AG09309 (cell line): ENCODE results near the gene KLHL3.
A peak's percentile ranks its signal among the peaks of the same experiment; 100 is the strongest.

Experiments used
- DNase-seq: peaks from one replicate; pipeline ENCODE4 v3.0.0-alpha.2; 2010; ENCODE audit warnings: low read depth
- H3K4me3 ChIP-seq: 2 replicates; pipeline ENCODE4 v1.5.1; 2011; ENCODE audit warnings: mild to moderate bottlenecking, low read depth, low read length, moderate library complexity; ENCODE audit not compliant: control insufficient read depth
- CTCF ChIP-seq: IDR thresholded peaks from 2 replicates; pipeline ENCODE4 v1.5.1; 2011; ENCODE audit warnings: mild to moderate bottlenecking, low read depth, low read length, inconsistent platforms; ENCODE audit not compliant: insufficient read depth, control insufficient read depth; ENCODE audit errors: missing control alignments

Gene KLHL3

GRCh38 chr5:137666901-137667300 is 69.0 kb downstream of the KLHL3 start:
- no peak for TF ChIP-seq CTCF
- DNase-seq, result no peak
- no peak overlapping the region for H3K4me3 ChIP-seq

GRCh38 chr5:137666461-137666850 is 69.4 kb downstream of the KLHL3 start:
- no peak for TF ChIP-seq CTCF
- DNase-seq, result peak; percentile 8
- H3K4me3 ChIP-seq, result no peak overlapping the region

GRCh38 chr5:137665678-137666460 is 70.0 kb downstream of the KLHL3 start:
- DNase-seq, result no peak
- TF ChIP-seq CTCF, result no peak
- H3K4me3 ChIP-seq, result no peak overlapping the region

DNA sequence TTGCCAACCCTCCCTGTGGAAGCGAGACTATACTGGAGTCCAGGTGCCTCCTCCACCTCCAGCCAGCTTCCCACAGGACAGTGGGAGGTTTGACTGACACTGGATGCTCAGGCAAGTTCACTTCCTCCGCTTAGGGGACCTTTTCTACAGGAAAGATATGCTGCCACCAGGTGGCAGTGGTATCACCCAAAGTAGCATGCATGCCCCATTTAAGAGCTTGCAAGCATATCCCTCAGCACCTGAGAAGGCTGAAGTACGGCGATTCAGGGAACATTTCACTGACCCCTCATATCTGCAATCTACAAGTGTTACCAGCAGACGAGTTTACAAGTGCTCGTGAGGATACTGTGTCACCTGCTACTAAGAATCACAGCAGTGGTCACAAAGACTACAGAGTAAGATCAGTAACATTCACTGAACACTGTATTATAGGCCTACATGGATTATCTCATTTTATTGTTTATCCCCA is 75.5 kb downstream of the KLHL3 start:
- DNase-seq, result peak; percentile 53
- no peak overlapping the region for H3K4me3 ChIP-seq
- peak; percentile 81 for TF ChIP-seq CTCF

GRCh38 chr5:137659209-137659608 is 76.7 kb downstream of the KLHL3 start:
- DNase-seq, result no peak
- no peak overlapping the region for H3K4me3 ChIP-seq
- TF ChIP-seq CTCF, result no peak

DNA sequence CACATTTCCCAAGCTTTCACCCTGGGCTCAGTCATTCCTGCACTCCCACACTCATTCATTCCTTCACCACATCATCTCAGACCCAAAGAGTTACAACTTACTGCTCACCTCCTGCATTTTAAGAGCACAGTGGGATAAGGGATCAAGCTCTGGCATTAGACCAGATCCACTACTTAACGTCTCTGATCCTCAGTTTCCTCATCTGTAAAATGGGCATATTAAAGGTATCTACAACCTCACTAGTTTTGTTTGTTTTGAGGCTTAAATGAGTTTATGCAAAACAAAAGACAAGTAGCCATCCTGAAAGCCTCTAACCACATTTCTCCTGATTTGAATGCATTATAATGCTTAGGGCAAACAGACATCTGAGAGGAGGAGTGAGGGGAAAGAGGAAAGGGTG is 77.6 kb downstream of the KLHL3 start:
- no peak for TF ChIP-seq CTCF
- DNase-seq, result no peak

More for the DNA sequence above, 77.6 kb downstream of the KLHL3 start:
- no peak overlapping the region for H3K4me3 ChIP-seq
